Brain microvascular endothelial cell (primary cell): ENCODE results near the gene ZNF346.

Experiments
- DNase-seq: peaks from one replicate; pipeline ENCODE4 v3.0.0-alpha.2; 2020
- H3K27ac ChIP-seq: fragments of 250-450 bp; sonication (Bioruptor Pico); 2 replicates; pipeline ENCODE4 v1.5.1; 2020; ENCODE audit warnings: mild to moderate bottlenecking, moderate library complexity
- H3K27me3 ChIP-seq: fragments of 250-450 bp; sonication (Bioruptor Pico); replicated peaks from 2 replicates; pipeline ENCODE4 v1.5.1; 2020; ENCODE audit warnings: mild to moderate bottlenecking
- H3K36me3 ChIP-seq: fragments of 250-450 bp; sonication (Bioruptor Pico); replicated peaks from 2 replicates; pipeline ENCODE4 v1.5.1; 2020; ENCODE audit warnings: mild to moderate bottlenecking
- H3K4me3 ChIP-seq: 2 replicates; pipeline ENCODE4 v1.5.1; 2011; ENCODE audit warnings: low read depth, mild to moderate bottlenecking, control low read depth, low read length, moderate library complexity
- CTCF ChIP-seq: IDR thresholded peaks from 2 replicates; pipeline ENCODE4 v1.5.1; 2011; ENCODE audit warnings: low read depth, mild to moderate bottlenecking, moderate library complexity, low read length, control low read depth, inconsistent platforms; ENCODE audit errors: missing control alignments
- in situ Hi-C: cut with HindIII; loops from 2 replicates; pipeline ENCODE4 v1.10.0; 2017; ENCODE audit warnings: low sequenced_read_pairs, low pct_ligation_motif_present

ZNF346 gene

DNA sequence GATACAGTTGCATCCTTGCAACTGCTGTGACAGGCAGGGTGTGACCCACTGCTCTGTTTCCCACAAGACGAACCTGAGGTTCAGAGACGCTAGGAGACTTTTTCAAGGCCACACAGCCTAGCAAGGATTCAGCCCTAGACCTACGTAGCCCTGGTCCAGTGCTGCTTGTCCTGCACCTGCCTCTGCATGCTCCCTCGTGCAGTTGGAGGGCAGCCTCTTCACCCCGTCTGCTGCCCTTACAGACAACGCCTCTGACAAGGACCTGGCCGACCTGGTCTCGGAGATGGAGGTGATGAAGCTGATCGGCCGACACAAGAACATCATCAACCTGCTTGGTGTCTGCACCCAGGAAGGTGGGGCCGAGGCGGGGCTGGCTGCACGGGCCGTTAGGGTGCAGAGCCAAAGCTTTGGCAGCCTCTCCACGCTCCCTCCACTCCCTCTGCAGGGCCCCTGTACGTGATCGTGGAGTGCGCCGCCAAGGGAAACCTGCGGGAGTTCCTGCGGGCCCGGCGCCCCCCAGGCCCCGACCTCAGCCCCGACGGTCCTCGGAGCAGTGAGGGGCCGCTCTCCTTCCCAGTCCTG, 72.7 kb downstream of the ZNF346 start:
- Histone ChIP-seq H3K4me3 (no peak overlapping the region), H3K27me3 (no peaks in the 10 kb centered on the region), H3K27ac (no peak overlapping the region), H3K36me3 (no peaks in the 10 kb centered on the region)
- no peak for DNase-seq
- no peak for TF ChIP-seq CTCF
- in situ Hi-C loops: no loop called here

GRCh38 chr5:177096162-177097015, 73.9 kb downstream of the ZNF346 start:
- in situ Hi-C loops: no loop called here
- H3K4me3 ChIP-seq: no peak overlapping the region
- H3K36me3 ChIP-seq: no peaks in the 10 kb centered on the region
- H3K27ac ChIP-seq: no peak overlapping the region
- TF ChIP-seq CTCF: no peak
- no peak for DNase-seq
- H3K27me3 ChIP-seq: no peaks in the 10 kb centered on the region

DNA sequence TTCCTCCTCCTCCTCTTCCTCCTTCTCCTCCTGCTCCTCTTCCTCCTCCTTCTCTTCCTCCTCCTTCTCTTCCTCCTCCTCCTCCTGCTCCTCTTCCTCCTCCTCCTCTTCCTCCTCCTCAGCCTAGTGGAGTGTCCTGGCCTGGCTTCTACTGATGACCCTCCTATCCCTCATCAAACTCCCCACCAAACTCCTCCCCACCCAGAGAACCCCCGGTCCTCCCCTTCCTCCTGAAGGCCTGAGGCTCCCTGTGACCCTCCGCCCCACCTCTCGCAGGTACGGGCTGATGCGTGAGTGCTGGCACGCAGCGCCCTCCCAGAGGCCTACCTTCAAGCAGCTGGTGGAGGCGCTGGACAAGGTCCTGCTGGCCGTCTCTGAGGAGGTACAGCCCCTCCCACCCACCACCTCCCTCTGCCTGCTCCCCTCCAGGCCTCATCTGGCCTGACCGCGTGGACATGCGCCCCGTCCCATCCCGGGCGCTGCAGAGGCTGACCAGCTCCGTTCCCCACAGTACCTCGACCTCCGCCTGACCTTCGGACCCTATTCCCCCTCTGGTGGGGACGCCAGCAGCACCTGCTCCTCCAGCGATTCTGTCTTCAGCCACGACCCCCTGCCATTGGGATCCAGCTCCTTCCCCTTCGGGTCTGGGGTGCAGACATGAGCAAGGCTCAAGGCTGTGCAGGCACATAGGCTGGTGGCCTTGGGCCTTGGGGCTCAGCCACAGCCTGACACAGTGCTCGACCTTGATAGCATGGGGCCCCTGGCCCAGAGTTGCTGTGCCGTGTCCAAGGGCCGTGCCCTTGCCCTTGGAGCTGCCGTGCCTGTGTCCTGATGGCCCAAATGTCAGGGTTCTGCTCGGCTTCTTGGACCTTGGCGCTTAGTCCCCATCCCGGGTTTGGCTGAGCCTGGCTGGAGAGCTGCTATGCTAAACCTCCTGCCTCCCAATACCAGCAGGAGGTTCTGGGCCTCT, 74.8 kb downstream of the ZNF346 start:
- Histone ChIP-seq H3K36me3 (no peaks in the 10 kb centered on the region), H3K4me3 (no peak overlapping the region), H3K27me3 (no peaks in the 10 kb centered on the region), H3K27ac (no peak overlapping the region)
- TF ChIP-seq CTCF: no peak
- in situ Hi-C loops: no loop called here
- no peak for DNase-seq

DNA sequence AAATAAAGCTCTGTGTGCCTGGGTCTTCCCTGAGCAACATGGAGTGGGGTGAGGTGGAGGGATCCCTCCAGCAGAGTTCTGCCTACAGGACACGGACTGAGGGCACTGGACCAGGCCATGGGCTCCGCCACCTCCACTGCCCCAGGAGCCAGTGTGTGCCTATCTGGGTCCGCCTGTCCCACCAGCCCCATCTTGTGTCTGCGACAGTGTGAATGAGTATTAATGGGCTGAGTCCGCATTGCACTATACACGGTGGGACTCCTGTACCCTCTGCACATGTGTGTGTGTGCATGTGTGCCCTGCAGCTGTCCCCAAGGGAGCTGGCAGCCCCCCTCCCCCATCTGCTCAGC, 75.6 kb downstream of the ZNF346 start:
- no peak for DNase-seq
- H3K4me3 ChIP-seq: no peak overlapping the region
- no peak overlapping the region for H3K27ac ChIP-seq
- TF ChIP-seq CTCF: no peak
- no peaks in the 10 kb centered on the region for H3K36me3 ChIP-seq
- in situ Hi-C loops: no loop called here
- H3K27me3 ChIP-seq: no peaks in the 10 kb centered on the region

GRCh38 chr5:177098470-177099141, 76.1 kb downstream of the ZNF346 start:
- Histone ChIP-seq H3K27me3 (no peaks in the 10 kb centered on the region), H3K27ac (no peak overlapping the region), H3K36me3 (no peaks in the 10 kb centered on the region), H3K4me3 (no peak overlapping the region)
- no peak for TF ChIP-seq CTCF
- DNase-seq: no peak
- in situ Hi-C loops: no loop called here
